Tibial nerve (tissue), 4 donors: ENCODE results near the gene PRIMPOL. TPM values are rescaled to one million over a fixed set of nuclear protein-coding genes. Genes with fewer than 3 reads are reported as not detected.

Experiments
- DNase-seq, 2 donors: peaks; one replicate each; pipeline ENCODE4 v3.0.0-alpha.2; 2019; ENCODE audit warnings: low spot score in 2 of 2
- H3K27ac ChIP-seq, 4 donors: fragments of 200-600 bp; sonication (generic) in 3 of 4; one replicate each; pipeline ENCODE4 v1.5.1; 2017 to 2019; ENCODE audit warnings: mild to moderate bottlenecking in 1 of 4
- H3K27me3 ChIP-seq, 2 donors: fragments of 200-600 bp; sonication (generic) in 1 of 2; one replicate each; pipeline versions ENCODE4 v1.5.1 to v1.6.0; 2017 to 2019
- H3K36me3 ChIP-seq, 3 donors: fragments of 200-600 bp; sonication (generic); one replicate each; pipeline ENCODE4 v1.5.1; 2018 to 2019
- H3K4me1 ChIP-seq, 4 donors: fragments of 200-600 bp; sonication (generic) in 3 of 4; one replicate each; pipeline ENCODE4 v1.5.1; 2017 to 2019
- H3K4me3 ChIP-seq, 4 donors: fragments of 200-600 bp; sonication (generic) in 3 of 4; one replicate each; pipeline ENCODE4 v1.5.1; 2017 to 2019; ENCODE audit warnings: mild to moderate bottlenecking in 1 of 4, moderate library complexity in 1 of 4
- H3K9me3 ChIP-seq, 4 donors: fragments of 200-600 bp; sonication (generic) in 3 of 4; one replicate each; pipeline ENCODE4 v1.5.1; 2017 to 2019
- CTCF ChIP-seq, 5 experiments: fragments of 200-600 bp in 3 of 5; fragments of 450-650 bp in 2 of 5; sonication (generic) in 3 of 5; IDR thresholded peaks; one replicate each; pipeline ENCODE4 v1.5.1; 2016 to 2019; ENCODE audit warnings: antibody characterized with exemption in 5 of 5, mild to moderate bottlenecking in 3 of 5, moderate library complexity in 2 of 5
- EP300 ChIP-seq, 2 donors: sonication (generic); formaldehyde crosslinking; IDR thresholded peaks; one replicate each; pipeline ENCODE4 v1.6.1; 2017; ENCODE audit warnings: antibody characterized with exemption in 2 of 2, mild to moderate bottlenecking in 1 of 2
- POLR2A ChIP-seq, 2 donors: fragments of 450-650 bp; IDR thresholded peaks; one replicate each; pipeline ENCODE4 v1.6.1; 2017; ENCODE audit warnings: antibody characterized with exemption in 2 of 2, mild to moderate bottlenecking in 2 of 2, moderate library complexity in 2 of 2
- WGBS, 2 donors: methylation state at CpG; one replicate each; pipeline ENCODE4 v1.1.5; 2018; 5-methylcytosine and 5-hydroxymethylcytosine counted together
- total RNA-seq, 4 donors: library from RNA; depleted of rRNA; stranded (reverse); fragments of >200 nt; gene quantifications; one replicate each; pipeline ENCODE4 v1.1.0, GENCODE V29; 2016

Gene PRIMPOL
- total RNA-seq, 4 donors from 2014 or later = 14.7 to 36.7 (median 21.4) TPM

GRCh38 chr4:184712322-184712721 is 62.8 kb downstream of the PRIMPOL start:
- Histone ChIP-seq H3K27me3 (no peaks in the 10 kb centered on the region), H3K4me3 (no peak overlapping the region), H3K4me1 (no peaks in the 10 kb centered on the region), H3K27ac (no peak overlapping the region), H3K36me3 (peaks cover 0 to 27% (median 0%) of the 10 kb centered on the region in 3 donors), H3K9me3 (no peaks in the 10 kb centered on the region)
- DNase-seq = no peak
- no peak for TF ChIP-seq EP300 (IDR thresholded peaks at IDR 0.05)
- TF ChIP-seq CTCF (IDR thresholded peaks at IDR 0.05) = no peak
- no peak for TF ChIP-seq POLR2A (IDR thresholded peaks at IDR 0.05)

- Histone ChIP-seq H3K27ac (no peak overlapping the region), H3K36me3 (peaks cover 0 to 21% (median 0%) of the 10 kb centered on the region in 3 donors), H3K9me3 (no peaks in the 10 kb centered on the region), H3K4me1 (no peaks in the 10 kb centered on the region), H3K27me3 (no peaks in the 10 kb centered on the region), H3K4me3 (no peak overlapping the region)
- TF ChIP-seq EP300 (IDR thresholded peaks at IDR 0.05) (no peak), POLR2A (IDR thresholded peaks at IDR 0.05) (no peak), CTCF (IDR thresholded peaks at IDR 0.05) (no peak)
- no peak for DNase-seq
- WGBS, 2 donors = 49 to 68% methylated on average over 2 of the region's 2 CpGs
Measured at GRCh38 chr4:184713887-184714286, 64.3 kb downstream of the PRIMPOL start.

GRCh38 chr4:184715526-184715925 is 66.0 kb downstream of the PRIMPOL start:
- H3K36me3 ChIP-seq = peaks cover 0 to 24% (median 0%) of the 10 kb centered on the region in 3 donors
- TF ChIP-seq POLR2A (IDR thresholded peaks at IDR 0.05) = no peak
- TF ChIP-seq CTCF (IDR thresholded peaks at IDR 0.05) = no peak
- no peak for TF ChIP-seq EP300 (IDR thresholded peaks at IDR 0.05)
- DNase-seq = no peak
- no peak overlapping the region for H3K27ac ChIP-seq
- H3K4me3 ChIP-seq = no peak overlapping the region
- H3K4me1 ChIP-seq = no peaks in the 10 kb centered on the region
- H3K9me3 ChIP-seq = no peaks in the 10 kb centered on the region
- 89 to 98% methylated on average over 4 of the region's 4 CpGs for WGBS, 2 donors
- H3K27me3 ChIP-seq = no peaks in the 10 kb centered on the region

GRCh38 chr4:184719407-184719806 is 69.9 kb downstream of the PRIMPOL start:
- H3K4me1 ChIP-seq = no peaks in the 10 kb centered on the region
- no peak overlapping the region for H3K27ac ChIP-seq
- no peak overlapping the region for H3K4me3 ChIP-seq
- H3K9me3 ChIP-seq = peaks cover 0 to 3% (median 0%) of the 10 kb centered on the region in 4 donors
- peaks cover 0 to 20% (median 0%) of the 10 kb centered on the region in 3 donors for H3K36me3 ChIP-seq
- DNase-seq = no peak
- no peaks in the 10 kb centered on the region for H3K27me3 ChIP-seq
- no peak for TF ChIP-seq CTCF (IDR thresholded peaks at IDR 0.05)
- no peak for TF ChIP-seq POLR2A (IDR thresholded peaks at IDR 0.05)
- no peak for TF ChIP-seq EP300 (IDR thresholded peaks at IDR 0.05)
- WGBS, 2 donors = 84 to 95% methylated on average over 2 to 3 of the region's 3 CpGs

GRCh38 chr4:184721254-184721653 is 71.7 kb downstream of the PRIMPOL start:
- Histone ChIP-seq H3K27me3 (no peaks in the 10 kb centered on the region), H3K4me3 (no peak overlapping the region), H3K36me3 (peaks cover 0 to 11% (median 0%) of the 10 kb centered on the region in 3 donors), H3K4me1 (no peaks in the 10 kb centered on the region), H3K27ac (no peak overlapping the region), H3K9me3 (peaks cover 0 to 3% (median 0%) of the 10 kb centered on the region in 4 donors)
- no peak for TF ChIP-seq POLR2A (IDR thresholded peaks at IDR 0.05)
- no peak for TF ChIP-seq EP300 (IDR thresholded peaks at IDR 0.05)
- no peak for DNase-seq

GRCh38 chr4:184722798-184723197 is 73.3 kb downstream of the PRIMPOL start:
- Histone ChIP-seq H3K4me3 (no peak overlapping the region), H3K27me3 (no peaks in the 10 kb centered on the region), H3K4me1 (no peaks in the 10 kb centered on the region), H3K9me3 (peaks cover 0 to 3% (median 0%) of the 10 kb centered on the region in 4 donors), H3K36me3 (peaks cover 0 to 9% (median 0%) of the 10 kb centered on the region in 3 donors), H3K27ac (no peak overlapping the region)
- DNase-seq = no peak
- 50 to 68% methylated on average over 1 of the region's 1 CpG for WGBS, 2 donors
- TF ChIP-seq EP300 (IDR thresholded peaks at IDR 0.05) (no peak), POLR2A (IDR thresholded peaks at IDR 0.05) (no peak), CTCF (IDR thresholded peaks at IDR 0.05) (no peak)
